ENCODE measurements around the gene UBE2J2. TPM values are rescaled to one million over a fixed set of nuclear protein-coding genes. Genes with fewer than 3 reads are reported as not detected.

Gene UBE2J2
- total and polyA plus RNA-seq, 2 of the 13 experiments (the other 11 are each of a cell fraction or from before 2014, with no cell fraction given), result 25.4 to 29.4 TPM

DNA sequence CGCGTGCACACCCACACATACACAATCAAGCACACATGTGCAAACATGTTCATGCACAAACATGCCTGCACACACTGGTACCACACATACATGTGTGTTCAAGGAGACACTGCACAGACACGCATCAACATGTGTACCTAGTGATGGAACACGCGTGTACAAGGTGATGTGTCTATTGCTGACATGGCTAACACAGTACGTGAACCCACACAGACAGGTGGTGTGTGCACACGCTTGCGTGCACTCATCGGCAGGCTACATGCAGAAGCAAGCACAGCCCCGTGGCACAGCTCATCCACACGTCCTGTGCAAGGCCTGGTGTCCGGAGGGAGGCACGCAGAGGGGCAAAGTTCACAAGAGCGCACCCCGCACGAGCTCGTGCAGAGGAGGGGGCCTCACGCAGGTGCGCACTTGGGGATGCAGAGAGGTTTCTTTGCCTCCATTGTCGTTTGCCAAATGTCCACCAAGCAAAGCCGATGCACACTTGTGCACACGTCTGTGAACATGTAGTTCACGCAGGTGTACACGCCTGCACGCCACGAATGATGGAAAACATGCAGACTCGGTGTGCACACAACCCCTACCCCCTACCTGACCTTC is 33.1 kb upstream of the UBE2J2 start (continued):
- TF ChIP-seq ZNF780A (CRISPR knock-in tag; IDR thresholded peaks at IDR 0.05) (0 out of 2 replicates have a peak, but pooled peaks have one; percentile 51), NCOA2 (CRISPR knock-in tag; IDR thresholded peaks at IDR 0.05) (no peak), ZNF619 (CRISPR knock-in tag; IDR thresholded peaks at IDR 0.05) (no peak), ZNF230 (CRISPR knock-in tag; IDR thresholded peaks at IDR 0.05) (no peak), ETV5 (CRISPR knock-in tag; IDR thresholded peaks at IDR 0.05; ENCODE audit: borderline replicate concordance) (peak; percentile 38), SAP130 (CRISPR knock-in tag; IDR thresholded peaks at IDR 0.05; ENCODE audit: low read depth) (peak; percentile 89), NFE2L2 (IDR thresholded peaks at IDR 0.05; ENCODE audit: low read length) (no peak), SUZ12 (IDR thresholded peaks at IDR 0.05; ENCODE audit: low read depth, low read length) (no peak), TRIM24 (CRISPR knock-in tag; IDR thresholded peaks at IDR 0.05) (no peak), FOXM1 (CRISPR knock-in tag; IDR thresholded peaks at IDR 0.05) (no peak), GZF1 (CRISPR knock-in tag; IDR thresholded peaks at IDR 0.05) (no peak), ZNF7 (CRISPR knock-in tag; IDR thresholded peaks at IDR 0.05) (no peak), NAIF1 (CRISPR knock-in tag; IDR thresholded peaks at IDR 0.05; ENCODE audit: borderline replicate concordance) (no peak; the same call in 1 of the 2 replicates), ZC3H13 (CRISPR knock-in tag; IDR thresholded peaks at IDR 0.05) (no peak; the same call in none of the 2 replicates)
- TF ChIP-seq, protein P1, sequence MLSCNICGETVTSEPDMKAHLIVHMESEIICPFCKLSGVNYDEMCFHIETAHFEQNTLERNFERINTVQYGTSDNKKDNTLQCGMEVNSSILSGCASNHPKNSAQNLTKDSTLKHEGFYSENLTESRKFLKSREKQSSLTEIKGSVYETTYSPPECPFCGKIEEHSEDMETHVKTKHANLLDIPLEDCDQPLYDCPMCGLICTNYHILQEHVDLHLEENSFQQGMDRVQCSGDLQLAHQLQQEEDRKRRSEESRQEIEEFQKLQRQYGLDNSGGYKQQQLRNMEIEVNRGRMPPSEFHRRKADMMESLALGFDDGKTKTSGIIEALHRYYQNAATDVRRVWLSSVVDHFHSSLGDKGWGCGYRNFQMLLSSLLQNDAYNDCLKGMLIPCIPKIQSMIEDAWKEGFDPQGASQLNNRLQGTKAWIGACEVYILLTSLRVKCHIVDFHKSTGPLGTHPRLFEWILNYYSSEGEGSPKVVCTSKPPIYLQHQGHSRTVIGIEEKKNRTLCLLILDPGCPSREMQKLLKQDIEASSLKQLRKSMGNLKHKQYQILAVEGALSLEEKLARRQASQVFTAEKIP (CRISPR knock-in tag; IDR thresholded peaks at IDR 0.05; ENCODE audit: borderline replicate concordance), result no peak
- TF ChIP-seq, protein P2, sequence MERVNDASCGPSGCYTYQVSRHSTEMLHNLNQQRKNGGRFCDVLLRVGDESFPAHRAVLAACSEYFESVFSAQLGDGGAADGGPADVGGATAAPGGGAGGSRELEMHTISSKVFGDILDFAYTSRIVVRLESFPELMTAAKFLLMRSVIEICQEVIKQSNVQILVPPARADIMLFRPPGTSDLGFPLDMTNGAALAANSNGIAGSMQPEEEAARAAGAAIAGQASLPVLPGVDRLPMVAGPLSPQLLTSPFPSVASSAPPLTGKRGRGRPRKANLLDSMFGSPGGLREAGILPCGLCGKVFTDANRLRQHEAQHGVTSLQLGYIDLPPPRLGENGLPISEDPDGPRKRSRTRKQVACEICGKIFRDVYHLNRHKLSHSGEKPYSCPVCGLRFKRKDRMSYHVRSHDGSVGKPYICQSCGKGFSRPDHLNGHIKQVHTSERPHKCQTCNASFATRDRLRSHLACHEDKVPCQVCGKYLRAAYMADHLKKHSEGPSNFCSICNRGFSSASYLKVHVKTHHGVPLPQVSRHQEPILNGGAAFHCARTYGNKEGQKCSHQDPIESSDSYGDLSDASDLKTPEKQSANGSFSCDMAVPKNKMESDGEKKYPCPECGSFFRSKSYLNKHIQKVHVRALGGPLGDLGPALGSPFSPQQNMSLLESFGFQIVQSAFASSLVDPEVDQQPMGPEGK (CRISPR knock-in tag; IDR thresholded peaks at IDR 0.05), result peak; percentile 82
- TF ChIP-seq, protein P3, sequence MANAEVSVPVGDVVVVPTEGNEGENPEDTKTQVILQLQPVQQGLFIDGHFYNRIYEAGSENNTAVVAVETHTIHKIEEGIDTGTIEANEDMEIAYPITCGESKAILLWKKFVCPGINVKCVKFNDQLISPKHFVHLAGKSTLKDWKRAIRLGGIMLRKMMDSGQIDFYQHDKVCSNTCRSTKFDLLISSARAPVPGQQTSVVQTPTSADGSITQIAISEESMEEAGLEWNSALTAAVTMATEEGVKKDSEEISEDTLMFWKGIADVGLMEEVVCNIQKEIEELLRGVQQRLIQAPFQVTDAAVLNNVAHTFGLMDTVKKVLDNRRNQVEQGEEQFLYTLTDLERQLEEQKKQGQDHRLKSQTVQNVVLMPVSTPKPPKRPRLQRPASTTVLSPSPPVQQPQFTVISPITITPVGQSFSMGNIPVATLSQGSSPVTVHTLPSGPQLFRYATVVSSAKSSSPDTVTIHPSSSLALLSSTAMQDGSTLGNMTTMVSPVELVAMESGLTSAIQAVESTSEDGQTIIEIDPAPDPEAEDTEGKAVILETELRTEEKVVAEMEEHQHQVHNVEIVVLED (CRISPR knock-in tag; IDR thresholded peaks at IDR 0.05; ENCODE audit: borderline replicate concordance), result peak; percentile 73; the same call in 1 of the 2 replicates
- TF ChIP-seq, protein P4, sequence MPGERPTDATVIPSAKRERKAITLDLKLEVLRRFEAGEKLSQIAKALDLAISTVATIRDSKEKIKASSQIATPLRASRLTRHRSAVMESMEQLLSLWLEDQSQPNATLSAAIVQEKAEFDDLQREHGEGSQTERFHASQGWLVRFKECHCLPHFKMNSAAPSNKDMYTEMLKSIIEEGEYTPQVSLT (CRISPR knock-in tag; IDR thresholded peaks at IDR 0.05; ENCODE audit: borderline replicate concordance, low read depth), result no peak
- TF ChIP-seq, protein P5, sequence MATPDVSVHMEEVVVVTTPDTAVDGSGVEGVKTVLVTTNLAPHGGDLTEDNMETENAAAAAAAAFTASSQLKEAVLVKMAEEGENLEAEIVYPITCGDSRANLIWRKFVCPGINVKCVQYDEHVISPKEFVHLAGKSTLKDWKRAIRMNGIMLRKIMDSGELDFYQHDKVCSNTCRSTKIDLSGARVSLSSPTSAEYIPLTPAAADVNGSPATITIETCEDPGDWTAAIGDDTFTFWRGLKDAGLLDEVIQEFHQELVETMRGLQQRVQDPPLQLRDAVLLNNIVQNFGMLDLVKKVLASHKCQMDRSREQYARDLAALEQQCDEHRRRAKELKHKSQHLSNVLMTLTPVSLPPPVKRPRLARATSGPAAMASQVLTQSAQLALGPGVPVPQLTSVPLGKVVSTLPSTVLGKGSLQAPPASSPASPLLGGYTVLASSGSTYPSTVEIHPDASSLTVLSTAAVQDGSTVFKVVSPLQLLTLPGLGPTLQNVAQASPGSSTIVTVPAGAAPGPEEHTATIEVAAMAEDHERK (CRISPR knock-in tag; IDR thresholded peaks at IDR 0.05; ENCODE audit: low read depth), result no peak; the same call in 1 of the 2 replicates
- TF ChIP-seq, protein P6, sequence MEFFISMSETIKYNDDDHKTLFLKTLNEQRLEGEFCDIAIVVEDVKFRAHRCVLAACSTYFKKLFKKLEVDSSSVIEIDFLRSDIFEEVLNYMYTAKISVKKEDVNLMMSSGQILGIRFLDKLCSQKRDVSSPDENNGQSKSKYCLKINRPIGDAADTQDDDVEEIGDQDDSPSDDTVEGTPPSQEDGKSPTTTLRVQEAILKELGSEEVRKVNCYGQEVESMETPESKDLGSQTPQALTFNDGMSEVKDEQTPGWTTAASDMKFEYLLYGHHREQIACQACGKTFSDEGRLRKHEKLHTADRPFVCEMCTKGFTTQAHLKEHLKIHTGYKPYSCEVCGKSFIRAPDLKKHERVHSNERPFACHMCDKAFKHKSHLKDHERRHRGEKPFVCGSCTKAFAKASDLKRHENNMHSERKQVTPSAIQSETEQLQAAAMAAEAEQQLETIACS (CRISPR knock-in tag; IDR thresholded peaks at IDR 0.05), result peak; percentile 66

All from HepG2 (cell line).